ENCODE results near the gene HABP4. TPM values are rescaled to one million over a fixed set of nuclear protein-coding genes. Genes with fewer than 3 reads are reported as not detected.
A peak's percentile ranks its signal among the peaks of the same experiment; 100 is the strongest.

HABP4 gene
- total and polyA plus RNA-seq, 9 of the 15 experiments (the other 6 are each of a cell fraction or from before 2014, with no cell fraction given) = 0.38 to 2.4 (median 1.9) TPM

- no peak for TF ChIP-seq ZNF280A (IDR thresholded peaks at IDR 0.05; ENCODE audit: low read depth, partially characterized antibody)
- TF ChIP-seq ZNF644 (tag; IDR thresholded peaks at IDR 0.05; ENCODE audit: low read depth) = no peak
- TF ChIP-seq FUS (optimal IDR thresholded peaks at IDR 0.05; ENCODE audit: low read depth, low read length) = no peak
- peak in 1 of 2 experiments; percentile 88; a peak in 2 of 4 replicates for TF ChIP-seq HDAC1 (IDR thresholded peaks at IDR 0.05)
- TF ChIP-seq PTTG1 (tag; IDR thresholded peaks at IDR 0.05; ENCODE audit: low read depth) = no peak
- no peak for TF ChIP-seq ZNF583 (CRISPR knock-in tag; IDR thresholded peaks at IDR 0.05)
- no peak for TF ChIP-seq HEY1 (CRISPR knock-in tag; IDR thresholded peaks at IDR 0.05; ENCODE audit: borderline replicate concordance)
- TF ChIP-seq AFF4 (CRISPR knock-in tag; IDR thresholded peaks at IDR 0.05) = 0 out of 2 replicates have a peak, but pooled peaks have one; percentile 34
- TF ChIP-seq DMBX1 (CRISPR knock-in tag; IDR thresholded peaks at IDR 0.05; ENCODE audit: borderline replicate concordance) = no peak
- peak; percentile 63; the same call in 1 of the 2 replicates for TF ChIP-seq POLR2H (tag; IDR thresholded peaks at IDR 0.05; ENCODE audit: low read depth)
- no peak for TF ChIP-seq EWSR1 (IDR thresholded peaks at IDR 0.05; ENCODE audit: borderline replicate concordance, low read depth, partially characterized antibody)
- TF ChIP-seq HNRNPLL (IDR thresholded peaks at IDR 0.05; ENCODE audit: low read depth, low read length, poor library complexity, severe bottlenecking) = peak; percentile 47
- peak; percentile 85 for TF ChIP-seq ZFX (CRISPR knock-in tag; IDR thresholded peaks at IDR 0.05)
- no peak for TF ChIP-seq SREBF2 (CRISPR knock-in tag; IDR thresholded peaks at IDR 0.05)
- peak in 1 of 2 experiments; percentile 34; a peak in 2 of 4 replicates for TF ChIP-seq MNT (conservative IDR thresholded peaks at IDR 0.05)
- TF ChIP-seq IRF1 (CRISPR knock-in tag; IDR thresholded peaks at IDR 0.05; ENCODE audit: borderline replicate concordance) = no peak
- peak; percentile 61 for TF ChIP-seq RNF2 (IDR thresholded peaks at IDR 0.05)
Observed at GRCh38 chr9:96418920-96419690, 30.9 kb upstream of the HABP4 start (continued).
